ENCODE measurements around the gene DHFR2. TPM values are rescaled to one million over a fixed set of nuclear protein-coding genes. Genes with fewer than 3 reads are reported as not detected.

The DHFR2 gene
- total and polyA plus RNA-seq, 9 of the 15 experiments (the other 6 are each of a cell fraction or from before 2014, with no cell fraction given) = 0.64 to 1.7 (median 1.4) TPM

- TF ChIP-seq FOXP4 (CRISPR knock-in tag; IDR thresholded peaks at IDR 0.05; ENCODE audit: borderline replicate concordance) = no peak
- TF ChIP-seq BCLAF1 (IDR thresholded peaks at IDR 0.05; ENCODE audit: borderline replicate concordance in 1 of 2, control insufficient read depth in 1 of 2, low read depth in 2 of 2, low read length in 1 of 2) = no peak
- TF ChIP-seq DEAF1 (CRISPR knock-in tag; IDR thresholded peaks at IDR 0.05) = no peak
- peak; percentile 75 for TF ChIP-seq PHF8 (IDR thresholded peaks at IDR 0.05; ENCODE audit: borderline replicate concordance, low read length)
- no peak for TF ChIP-seq HNRNPUL1 (IDR thresholded peaks at IDR 0.05; ENCODE audit: low read length)
- no peak for TF ChIP-seq CREBBP (IDR thresholded peaks at IDR 0.05; ENCODE audit: low read depth, low read length)
- TF ChIP-seq TBP (optimal IDR thresholded peaks at IDR 0.05; ENCODE audit: low read depth, low read length) = peak; percentile 68
- TF ChIP-seq SNIP1 (IDR thresholded peaks at IDR 0.05; ENCODE audit: low read depth) = no peak
- no peak for TF ChIP-seq MYNN (IDR thresholded peaks at IDR 0.05)
- TF ChIP-seq MYNN (CRISPR knock-in tag; IDR thresholded peaks at IDR 0.05) = no peak
- no peak for TF ChIP-seq TAL1 (IDR thresholded peaks at IDR 0.05)
- no peak for TF ChIP-seq HDAC8 (tag; IDR thresholded peaks at IDR 0.05)
- TF ChIP-seq HMG20A (CRISPR knock-in tag; conservative IDR thresholded peaks at IDR 0.05) = no peak
- no peak for TF ChIP-seq TOE1 (IDR thresholded peaks at IDR 0.05; ENCODE audit: borderline replicate concordance)
- no peak for TF ChIP-seq TOE1 (CRISPR knock-in tag; IDR thresholded peaks at IDR 0.05; ENCODE audit: borderline replicate concordance, low read depth)
- no peak for TF ChIP-seq TRIM24 (IDR thresholded peaks at IDR 0.05)
- TF ChIP-seq RBM25 (IDR thresholded peaks at IDR 0.05; ENCODE audit: low read depth, low read length, severe bottlenecking) = peak; percentile 72
- peak; percentile 27; the same call in 1 of the 2 replicates for TF ChIP-seq PML (IDR thresholded peaks at IDR 0.05; ENCODE audit: low read length)
- no peak for TF ChIP-seq SIRT6 (IDR thresholded peaks at IDR 0.05; ENCODE audit: low read depth, low read length)
- no peak for TF ChIP-seq ZBTB9 (CRISPR knock-in tag; IDR thresholded peaks at IDR 0.05)
Observed at GRCh38 chr3:94062513-94063404, at the start of gene DHFR2, which contains the start of gene NSUN3 (continued).

Data from K562 (cell line).